Measurements from ENCODE around the gene S100A10.

DNA sequence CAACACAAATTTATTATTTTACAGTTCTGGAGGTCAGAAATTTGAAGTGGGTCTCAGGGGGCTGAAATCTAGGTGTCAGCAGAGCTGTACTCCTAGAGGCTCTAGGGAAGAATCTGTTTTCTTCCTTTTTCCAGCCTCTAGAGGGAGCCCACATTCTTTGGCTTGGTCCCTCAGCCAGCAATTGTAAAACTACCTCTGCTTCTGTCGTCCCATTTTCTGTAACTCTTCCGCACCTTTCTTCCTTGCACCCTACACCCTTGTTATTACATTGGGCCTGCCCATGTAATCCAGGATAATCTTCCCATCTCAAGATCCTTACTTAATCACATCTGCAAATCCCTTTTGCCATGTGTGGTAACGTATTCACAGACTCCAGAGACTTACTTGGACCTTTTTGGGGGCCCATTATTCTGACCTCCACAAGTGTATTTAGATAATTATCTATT, 59.6 kb downstream of the S100A10 start:
- TF ChIP-seq, protein P1, sequence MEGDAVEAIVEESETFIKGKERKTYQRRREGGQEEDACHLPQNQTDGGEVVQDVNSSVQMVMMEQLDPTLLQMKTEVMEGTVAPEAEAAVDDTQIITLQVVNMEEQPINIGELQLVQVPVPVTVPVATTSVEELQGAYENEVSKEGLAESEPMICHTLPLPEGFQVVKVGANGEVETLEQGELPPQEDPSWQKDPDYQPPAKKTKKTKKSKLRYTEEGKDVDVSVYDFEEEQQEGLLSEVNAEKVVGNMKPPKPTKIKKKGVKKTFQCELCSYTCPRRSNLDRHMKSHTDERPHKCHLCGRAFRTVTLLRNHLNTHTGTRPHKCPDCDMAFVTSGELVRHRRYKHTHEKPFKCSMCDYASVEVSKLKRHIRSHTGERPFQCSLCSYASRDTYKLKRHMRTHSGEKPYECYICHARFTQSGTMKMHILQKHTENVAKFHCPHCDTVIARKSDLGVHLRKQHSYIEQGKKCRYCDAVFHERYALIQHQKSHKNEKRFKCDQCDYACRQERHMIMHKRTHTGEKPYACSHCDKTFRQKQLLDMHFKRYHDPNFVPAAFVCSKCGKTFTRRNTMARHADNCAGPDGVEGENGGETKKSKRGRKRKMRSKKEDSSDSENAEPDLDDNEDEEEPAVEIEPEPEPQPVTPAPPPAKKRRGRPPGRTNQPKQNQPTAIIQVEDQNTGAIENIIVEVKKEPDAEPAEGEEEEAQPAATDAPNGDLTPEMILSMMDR (IDR thresholded peaks at IDR 0.05; ENCODE audit: low read length) = peak; percentile 95
- no peak for TF ChIP-seq EZH2 (optimal IDR thresholded peaks at IDR 0.05; ENCODE audit: low read depth, low read length)

Measured in MM.1S (cell line).